ENCODE data around the gene FUT2.
A peak's percentile ranks its signal among the peaks of the same experiment; 100 is the strongest.

Gene FUT2

GRCh38 chr19:48741129-48741999 lies 45.6 kb downstream of the FUT2 start:
- peaks cover 22% of the 10 kb centered on the region for H3K27me3 Mint-ChIP-seq (ENCODE audit: low read depth)
- no peak overlapping the region for H3K27ac Mint-ChIP-seq
- H3K4me3 Mint-ChIP-seq = no peak overlapping the region
- peaks cover 18% of the 10 kb centered on the region for H3K4me1 Mint-ChIP-seq (ENCODE audit: low read depth)
- H3K36me3 Mint-ChIP-seq (ENCODE audit: low read depth) = no peaks in the 10 kb centered on the region
- H3K9me3 Mint-ChIP-seq = no peaks in the 10 kb centered on the region

GRCh38 chr19:48742096-48742495 lies 46.3 kb downstream of the FUT2 start:
- peaks cover 22% of the 10 kb centered on the region for H3K27me3 Mint-ChIP-seq (ENCODE audit: low read depth)
- H3K36me3 Mint-ChIP-seq (ENCODE audit: low read depth) = no peaks in the 10 kb centered on the region
- no peak overlapping the region for H3K4me3 Mint-ChIP-seq
- no peaks in the 10 kb centered on the region for H3K9me3 Mint-ChIP-seq
- no peak overlapping the region for H3K27ac Mint-ChIP-seq
- H3K4me1 Mint-ChIP-seq (ENCODE audit: low read depth) = peaks cover 18% of the 10 kb centered on the region

- no peak overlapping the region for H3K27ac Mint-ChIP-seq
- H3K4me1 Mint-ChIP-seq (ENCODE audit: low read depth) = peaks cover 13% of the 10 kb centered on the region
- H3K4me3 Mint-ChIP-seq = peak overlapping the region; percentile 14
These were observed 49.6 kb downstream of the FUT2 start for GRCh38 chr19:48745208-48745995.

GRCh38 chr19:48746110-48746509 lies 50.3 kb downstream of the FUT2 start:
- H3K27ac Mint-ChIP-seq = peak overlapping the region; percentile 62
- no peak overlapping the region for H3K4me3 Mint-ChIP-seq
- peaks cover 17% of the 10 kb centered on the region for H3K27me3 Mint-ChIP-seq (ENCODE audit: low read depth)
- H3K9me3 Mint-ChIP-seq = no peaks in the 10 kb centered on the region
- H3K4me1 Mint-ChIP-seq (ENCODE audit: low read depth) = peaks cover 12% of the 10 kb centered on the region
- no peaks in the 10 kb centered on the region for H3K36me3 Mint-ChIP-seq (ENCODE audit: low read depth)

More at GRCh38 chr19:48745208-48745995, 49.6 kb downstream of the FUT2 start:
- no peaks in the 10 kb centered on the region for H3K36me3 Mint-ChIP-seq (ENCODE audit: low read depth)
- H3K27me3 Mint-ChIP-seq (ENCODE audit: low read depth) = peaks cover 18% of the 10 kb centered on the region
- H3K9me3 Mint-ChIP-seq = no peaks in the 10 kb centered on the region

- peak within 1 kb of the TSS; percentile 62 for H3K27ac Mint-ChIP-seq
- H3K36me3 Mint-ChIP-seq (ENCODE audit: low read depth) = no peaks in the 10 kb centered on the region
- H3K4me3 Mint-ChIP-seq = no peak within 1 kb of the TSS
- peaks cover 12% of the 10 kb centered on the region for H3K4me1 Mint-ChIP-seq (ENCODE audit: low read depth)
- H3K9me3 Mint-ChIP-seq = no peaks in the 10 kb centered on the region
- peaks cover 19% of the 10 kb centered on the region for H3K27me3 Mint-ChIP-seq (ENCODE audit: low read depth)
These were observed 51.2 kb downstream of the FUT2 start, which contains the start of gene IZUMO1 for GRCh38 chr19:48746738-48747575. TSS of gene IZUMO1 (minus strand) at chr19:48746909. CDS start at chr19:48745859, 1,050 bp downstream.

- peaks cover 30% of the 10 kb centered on the region for H3K27me3 Mint-ChIP-seq (ENCODE audit: low read depth)
- H3K4me1 Mint-ChIP-seq (ENCODE audit: low read depth) = peaks cover 26% of the 10 kb centered on the region
- H3K4me3 Mint-ChIP-seq = no peak overlapping the region
- no peaks in the 10 kb centered on the region for H3K36me3 Mint-ChIP-seq (ENCODE audit: low read depth)
- no peaks in the 10 kb centered on the region for H3K9me3 Mint-ChIP-seq
- no peak overlapping the region for H3K27ac Mint-ChIP-seq
These were observed 53.9 kb downstream of the FUT2 start for GRCh38 chr19:48749571-48750198.

- Mint-ChIP-seq H3K36me3 (ENCODE audit: low read depth) (no peaks in the 10 kb centered on the region), H3K27ac (no peak overlapping the region), H3K4me1 (ENCODE audit: low read depth) (peaks cover 26% of the 10 kb centered on the region), H3K4me3 (no peak overlapping the region), H3K27me3 (ENCODE audit: low read depth) (peaks cover 30% of the 10 kb centered on the region), H3K9me3 (no peaks in the 10 kb centered on the region)
These were observed 54.6 kb downstream of the FUT2 start for GRCh38 chr19:48750351-48750750.

- Mint-ChIP-seq H3K36me3 (ENCODE audit: low read depth) (no peaks in the 10 kb centered on the region), H3K4me1 (ENCODE audit: low read depth) (peaks cover 24% of the 10 kb centered on the region), H3K4me3 (peak overlapping the region; percentile 51), H3K27me3 (ENCODE audit: low read depth) (peaks cover 30% of the 10 kb centered on the region), H3K9me3 (no peaks in the 10 kb centered on the region), H3K27ac (peak overlapping the region; percentile 71)
These were observed 55.2 kb downstream of the FUT2 start for GRCh38 chr19:48750771-48751504.

- Mint-ChIP-seq H3K36me3 (ENCODE audit: low read depth) (no peaks in the 10 kb centered on the region), H3K4me3 (peak overlapping the region; percentile 73), H3K27ac (no peak overlapping the region), H3K9me3 (no peaks in the 10 kb centered on the region), H3K4me1 (ENCODE audit: low read depth) (peaks cover 21% of the 10 kb centered on the region), H3K27me3 (ENCODE audit: low read depth) (peaks cover 25% of the 10 kb centered on the region)
These were observed 56.2 kb downstream of the FUT2 start for GRCh38 chr19:48751845-48752495.

- Mint-ChIP-seq H3K27ac (no peak within 1 kb of the TSS), H3K4me3 (peak within 1 kb of the TSS; percentile 74), H3K36me3 (ENCODE audit: low read depth) (no peaks in the 10 kb centered on the region), H3K27me3 (ENCODE audit: low read depth) (peaks cover 25% of the 10 kb centered on the region), H3K9me3 (no peaks in the 10 kb centered on the region), H3K4me1 (ENCODE audit: low read depth) (peaks cover 19% of the 10 kb centered on the region)
These were observed 57.0 kb downstream of the FUT2 start, which contains the start of gene FUT1 for GRCh38 chr19:48752496-48753365. TSS of gene FUT1 (minus strand) at chr19:48752641. CDS start at chr19:48751281, 1,360 bp downstream.

GRCh38 chr19:48755084-48755641 lies 59.4 kb downstream of the FUT2 start, which contains the start of gene FGF21:
TSS of gene FGF21 (plus strand) at chr19:48755524. CDS start at chr19:48756237, 713 bp downstream.
- no peaks in the 10 kb centered on the region for H3K36me3 Mint-ChIP-seq (ENCODE audit: low read depth)

More at GRCh38 chr19:48755084-48755641, 59.4 kb downstream of the FUT2 start, which contains the start of gene FGF21:
- H3K4me1 Mint-ChIP-seq (ENCODE audit: low read depth) = peaks cover 19% of the 10 kb centered on the region
- H3K4me3 Mint-ChIP-seq = no peak within 1 kb of the TSS
- no peak within 1 kb of the TSS for H3K27ac Mint-ChIP-seq
- peaks cover 25% of the 10 kb centered on the region for H3K27me3 Mint-ChIP-seq (ENCODE audit: low read depth)
- no peaks in the 10 kb centered on the region for H3K9me3 Mint-ChIP-seq

All from T-helper 1 cell treated with Interleukin-12 subunit alpha and Interleukin-12 subunit beta and Interleukin-4 antibody, amounts not matched to agents 30 μg/mL and 1 μg/mL, for 36 hours (primary cell).